Measurements from ENCODE around the gene EEF1A2.

The EEF1A2 gene

DNA sequence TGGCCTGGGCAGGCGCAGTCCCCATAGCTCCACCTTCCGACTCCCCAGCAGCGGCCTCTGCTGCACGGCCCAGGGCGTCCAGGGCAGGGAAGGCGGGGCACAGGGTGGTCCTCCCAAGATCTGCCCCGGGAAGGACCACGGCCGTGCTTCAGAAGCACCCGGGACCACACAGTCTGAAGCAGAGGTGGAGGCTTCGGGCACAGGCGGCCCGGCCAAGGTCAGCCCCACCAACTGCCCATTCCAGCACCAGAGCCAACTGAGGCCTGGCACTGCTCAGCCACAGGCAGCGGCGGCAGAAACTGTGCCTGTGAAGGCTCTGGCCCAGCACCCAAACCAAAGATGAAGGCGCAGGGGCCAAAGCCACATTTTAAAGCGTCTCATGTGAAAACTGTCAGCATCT is 47.1 kb downstream of the EEF1A2 start:
- DNase-seq = no peak
- TF ChIP-seq GATA1 (IDR thresholded peaks at IDR 0.05; ENCODE audit: low read depth, low read length) = no peak
- no peak for TF ChIP-seq POLR2A (IDR thresholded peaks at IDR 0.05; ENCODE audit: low read length)

DNA sequence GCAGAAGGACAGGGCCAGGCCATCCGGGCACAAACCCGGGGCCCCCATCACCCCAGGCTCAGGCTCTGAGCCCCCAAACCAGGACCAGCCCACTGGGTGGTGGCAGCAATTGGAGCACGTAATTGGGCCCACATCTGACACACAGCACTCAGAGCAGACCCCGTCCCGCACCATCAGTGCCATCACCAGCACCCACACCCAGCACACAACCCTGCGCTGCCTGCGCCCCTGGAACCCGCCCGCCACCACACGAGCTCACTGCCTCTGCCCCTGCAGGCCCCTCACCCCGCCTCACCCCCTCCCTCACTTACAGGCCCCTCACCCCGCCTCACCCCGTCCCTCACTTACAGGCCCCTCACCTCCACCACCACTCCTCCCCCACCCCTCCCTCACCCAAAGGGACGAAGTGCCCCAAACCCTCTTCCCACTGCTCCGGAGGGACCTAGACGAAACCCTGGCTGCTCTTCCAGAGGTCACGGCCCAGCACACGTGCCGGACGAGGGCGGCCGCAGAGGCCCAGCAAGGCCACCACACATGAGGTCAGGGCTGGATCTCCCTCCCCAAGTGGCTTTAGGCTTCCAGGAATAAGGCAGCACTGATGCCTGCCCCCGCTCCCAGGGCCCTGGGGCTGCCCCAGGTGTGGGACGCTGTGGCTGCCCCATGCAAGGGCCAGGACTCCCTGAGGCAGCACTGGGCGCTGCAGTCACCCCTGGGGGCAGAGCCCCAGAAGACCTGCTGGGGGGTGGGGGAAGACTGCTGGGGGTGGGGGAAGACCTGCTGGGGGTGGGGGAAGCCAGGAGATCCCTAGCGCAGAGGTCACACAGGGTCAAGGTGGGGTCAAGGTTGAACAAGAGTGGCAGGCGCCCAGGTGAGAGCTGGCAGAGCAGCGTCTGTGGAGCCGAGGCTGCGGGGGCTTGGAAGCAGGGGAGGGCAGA is 48.8 kb downstream of the EEF1A2 start:
- no peak for DNase-seq
- no peak for TF ChIP-seq POLR2A (IDR thresholded peaks at IDR 0.05; ENCODE audit: low read length)
- no peak for TF ChIP-seq GATA1 (IDR thresholded peaks at IDR 0.05; ENCODE audit: low read depth, low read length)

DNA sequence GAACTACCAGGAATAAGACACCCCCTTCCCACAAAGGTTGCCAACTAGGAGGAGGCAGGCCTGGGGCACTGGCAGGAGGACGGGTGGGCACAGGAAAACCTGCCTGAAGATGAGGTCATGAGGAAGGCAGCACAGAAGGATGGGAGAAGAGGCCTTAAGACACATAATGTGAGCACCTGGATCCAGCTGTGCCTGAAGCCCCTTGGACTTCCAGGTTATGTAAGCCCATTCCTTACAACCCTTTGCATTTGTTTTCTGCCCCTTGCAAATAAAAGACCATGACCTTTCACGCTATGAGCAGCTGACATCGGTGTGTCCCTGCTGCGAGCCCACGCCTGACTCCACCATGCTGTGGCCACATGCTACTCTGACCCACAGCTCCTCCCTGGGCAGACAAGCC is 49.9 kb downstream of the EEF1A2 start:
- no peak for DNase-seq
- no peak for TF ChIP-seq POLR2A (IDR thresholded peaks at IDR 0.05; ENCODE audit: low read length)
- no peak for TF ChIP-seq GATA1 (IDR thresholded peaks at IDR 0.05; ENCODE audit: low read depth, low read length)

DNA sequence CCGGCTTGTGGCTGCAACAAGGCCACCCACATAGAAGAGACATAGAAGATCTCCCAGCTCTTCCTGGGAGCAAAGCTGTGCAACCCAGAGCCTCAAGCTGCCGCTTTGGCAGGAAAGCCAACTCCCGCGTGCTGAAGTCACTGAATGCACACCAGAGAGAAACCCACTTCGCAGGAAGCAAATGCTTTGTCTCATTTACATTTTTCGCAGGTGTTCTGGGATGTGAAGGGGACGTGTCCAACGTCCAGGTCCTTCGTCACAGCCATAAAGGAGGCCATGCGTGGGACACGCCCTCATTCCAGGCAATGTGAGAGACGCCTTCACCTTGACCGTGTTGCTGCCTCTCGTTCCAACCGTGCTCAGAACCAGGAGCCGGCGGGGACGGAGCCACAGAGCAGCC is 50.9 kb downstream of the EEF1A2 start:
- TF ChIP-seq GATA1 (IDR thresholded peaks at IDR 0.05; ENCODE audit: low read depth, low read length) (no peak), POLR2A (IDR thresholded peaks at IDR 0.05; ENCODE audit: low read length) (no peak)
- no peak for DNase-seq

DNA sequence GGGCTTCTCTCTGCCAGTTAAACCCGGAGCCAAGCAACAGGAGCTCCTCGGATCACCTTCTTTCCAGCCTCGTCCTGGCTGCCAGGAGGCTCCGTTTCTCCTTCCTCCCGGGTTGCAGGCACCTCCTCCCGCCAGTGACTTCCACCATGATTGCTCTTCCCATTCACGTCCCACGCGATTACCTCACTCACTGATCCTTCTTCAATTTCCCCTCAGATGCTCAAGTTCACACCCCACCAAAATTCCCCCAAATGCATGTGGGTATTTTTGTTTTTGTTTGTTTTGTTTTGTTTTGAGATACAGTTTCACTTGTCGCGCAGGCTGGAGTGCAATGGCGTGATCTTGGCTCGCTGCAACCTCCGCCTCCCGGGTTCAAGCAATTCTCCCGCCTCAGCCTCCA is 51.6 kb downstream of the EEF1A2 start:
- TF ChIP-seq POLR2A (IDR thresholded peaks at IDR 0.05; ENCODE audit: low read length) = no peak
- TF ChIP-seq GATA1 (IDR thresholded peaks at IDR 0.05; ENCODE audit: low read depth, low read length) = no peak
- DNase-seq = no peak

DNA sequence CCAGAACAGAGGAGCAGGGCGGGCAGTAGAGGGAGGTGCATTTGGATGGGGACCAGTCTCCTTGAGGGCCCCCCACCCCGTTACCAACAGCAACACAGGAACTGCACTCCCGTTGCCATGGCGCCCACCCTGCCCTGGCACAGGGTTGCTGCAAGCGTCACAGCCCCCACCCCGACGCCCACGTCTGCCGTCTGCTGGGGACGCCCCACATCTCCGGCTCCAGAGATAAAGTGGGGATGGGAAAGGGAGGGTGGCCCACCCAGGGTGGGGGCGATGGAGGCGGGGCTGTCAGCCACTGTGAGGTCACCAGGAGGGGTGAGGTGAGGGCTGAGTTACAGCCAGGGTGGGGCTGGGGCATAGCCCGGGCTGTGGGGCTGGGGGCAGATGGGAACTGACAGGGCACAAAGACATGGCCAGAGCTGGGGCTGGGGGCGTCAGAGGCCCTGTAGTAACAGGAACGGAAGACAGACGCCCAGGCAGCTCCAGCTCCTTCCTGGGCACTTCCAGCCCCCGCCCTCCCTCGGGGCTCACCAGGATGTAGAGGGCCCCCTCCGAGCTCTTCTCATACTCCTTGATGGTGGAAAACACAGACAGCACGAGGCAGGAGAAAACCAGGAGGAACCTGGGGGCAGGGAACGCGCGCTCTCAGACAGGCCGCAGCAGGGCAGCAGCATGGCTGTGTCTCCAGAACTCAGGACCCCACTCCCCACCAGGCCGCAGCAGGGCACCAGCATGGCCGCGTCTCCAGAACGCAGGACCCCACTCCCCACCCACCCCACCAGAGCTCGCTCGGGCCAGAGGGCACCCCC is 52.5 kb downstream of the EEF1A2 start:
- TF ChIP-seq POLR2A (IDR thresholded peaks at IDR 0.05; ENCODE audit: low read length) (no peak), GATA1 (IDR thresholded peaks at IDR 0.05; ENCODE audit: low read depth, low read length) (no peak)
- DNase-seq = no peak

DNA sequence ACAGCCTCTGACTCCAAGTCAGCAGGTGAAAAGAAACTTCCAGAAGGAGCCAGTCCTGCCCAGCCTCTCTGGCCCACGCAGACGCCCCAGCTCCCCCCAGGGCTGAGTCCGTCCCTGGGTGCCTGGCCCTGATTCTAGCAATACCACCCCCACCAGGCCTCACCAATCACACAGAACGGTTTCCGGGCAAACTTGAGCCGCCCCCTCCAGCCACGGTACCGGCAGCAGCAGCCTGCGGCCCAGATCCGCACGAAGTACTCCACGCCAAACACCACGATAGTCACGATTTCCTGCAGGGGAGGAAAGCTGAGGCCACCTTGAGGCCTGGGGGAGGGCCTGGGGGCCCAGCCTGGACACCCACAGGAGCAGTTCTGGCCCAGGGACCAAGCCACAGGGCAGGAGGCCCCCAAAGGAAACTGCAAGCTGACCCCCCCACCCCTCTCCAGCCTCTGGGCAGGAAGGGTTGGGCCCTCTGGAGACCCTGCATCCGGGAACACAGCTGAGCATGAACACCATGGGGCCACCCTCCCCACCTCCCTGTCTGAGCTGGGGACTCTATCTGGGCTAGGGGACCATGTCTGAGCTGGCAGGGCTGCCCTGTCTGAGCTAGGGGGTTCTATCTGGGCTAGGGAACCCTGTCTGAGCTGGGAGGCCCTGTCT is 53.7 kb downstream of the EEF1A2 start:
- TF ChIP-seq POLR2A (IDR thresholded peaks at IDR 0.05; ENCODE audit: low read length) = no peak
- TF ChIP-seq GATA1 (IDR thresholded peaks at IDR 0.05; ENCODE audit: low read depth, low read length) = no peak
- no peak for DNase-seq

DNA sequence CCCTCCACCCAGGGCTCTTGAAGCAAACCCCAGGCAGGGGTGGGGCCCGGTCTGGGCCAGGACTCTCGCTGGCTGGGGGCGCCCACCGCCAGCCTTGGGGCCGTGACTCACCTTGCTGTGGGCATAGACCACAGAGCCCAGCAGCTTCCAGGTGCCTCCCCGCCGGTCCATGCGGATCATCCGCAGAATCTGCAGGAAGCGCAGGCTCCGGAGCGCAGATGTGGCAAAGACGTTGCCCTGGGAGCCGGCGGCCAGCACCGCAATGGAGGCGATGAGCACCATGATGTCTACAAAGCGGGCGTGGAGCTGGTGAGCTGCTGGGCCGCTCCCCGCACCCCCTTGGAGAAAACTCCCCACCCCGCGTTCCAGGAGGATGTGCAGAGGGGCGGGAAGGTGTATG is 54.3 kb downstream of the EEF1A2 start:
- TF ChIP-seq GATA1 (IDR thresholded peaks at IDR 0.05; ENCODE audit: low read depth, low read length) = no peak
- no peak for TF ChIP-seq POLR2A (IDR thresholded peaks at IDR 0.05; ENCODE audit: low read length)
- DNase-seq = no peak

DNA sequence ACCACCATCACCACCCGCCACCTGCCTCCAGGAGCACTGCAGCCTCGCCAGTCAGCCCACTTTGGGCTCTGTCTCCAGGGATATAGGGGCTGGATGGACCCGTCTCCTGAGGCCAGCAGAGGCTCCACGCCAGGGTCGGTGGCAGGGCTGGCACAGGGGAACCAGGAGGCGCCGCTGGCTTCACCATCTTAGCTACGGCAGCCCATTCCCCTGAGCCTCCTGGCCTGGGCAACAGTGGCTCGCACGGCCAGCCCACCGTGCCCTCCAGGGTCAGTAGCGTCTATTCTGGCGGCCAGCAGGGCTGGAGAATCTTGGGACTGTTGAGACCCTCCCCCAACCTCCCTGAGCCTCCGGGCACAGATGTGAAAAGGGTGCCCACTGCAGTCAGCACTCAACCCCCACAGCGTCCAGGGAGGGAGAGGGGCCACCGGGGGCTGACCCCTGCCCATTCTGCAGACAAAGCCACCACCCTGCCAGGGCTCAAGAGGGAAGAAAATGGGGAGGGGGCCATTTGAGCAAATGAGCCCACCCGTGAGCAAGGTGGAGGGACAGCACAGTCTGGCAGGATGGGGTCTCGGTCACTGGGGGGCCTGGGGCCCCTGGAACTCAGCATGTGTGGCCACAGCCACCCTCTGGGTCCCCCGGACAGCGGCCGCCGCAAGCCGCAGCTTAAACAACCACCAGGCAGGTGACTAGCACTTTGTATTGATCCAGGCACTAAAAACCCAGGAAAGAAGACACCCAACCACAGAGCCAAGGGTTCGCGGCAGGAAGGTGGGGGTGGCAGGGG is 55.1 kb downstream of the EEF1A2 start:
- TF ChIP-seq GATA1 (IDR thresholded peaks at IDR 0.05; ENCODE audit: low read depth, low read length) (no peak), POLR2A (IDR thresholded peaks at IDR 0.05; ENCODE audit: low read length) (no peak)
- DNase-seq = no peak

DNA sequence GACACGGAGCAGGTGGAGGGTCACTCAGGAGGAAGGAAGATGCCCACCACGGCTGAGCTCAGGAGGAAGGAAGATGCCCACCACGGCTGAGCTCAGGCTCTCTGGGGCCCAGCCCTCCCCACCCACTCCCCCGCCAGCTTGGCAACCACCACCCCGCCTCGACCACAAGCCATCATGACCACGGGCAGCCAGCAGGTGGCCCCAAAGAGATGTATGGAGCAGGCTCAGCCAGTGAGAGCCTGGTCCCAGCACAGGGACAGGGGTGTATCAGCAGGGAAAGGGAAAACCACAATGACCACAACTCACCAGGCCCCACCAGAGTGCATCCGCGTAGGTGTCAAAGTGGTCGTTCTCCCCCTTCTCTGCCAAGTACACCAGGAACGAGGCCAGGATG is 56.8 kb downstream of the EEF1A2 start:
- no peak for TF ChIP-seq POLR2A (IDR thresholded peaks at IDR 0.05; ENCODE audit: low read length)
- TF ChIP-seq GATA1 (IDR thresholded peaks at IDR 0.05; ENCODE audit: low read depth, low read length) = no peak
- peak; percentile 21 to 39 for DNase-seq

DNA sequence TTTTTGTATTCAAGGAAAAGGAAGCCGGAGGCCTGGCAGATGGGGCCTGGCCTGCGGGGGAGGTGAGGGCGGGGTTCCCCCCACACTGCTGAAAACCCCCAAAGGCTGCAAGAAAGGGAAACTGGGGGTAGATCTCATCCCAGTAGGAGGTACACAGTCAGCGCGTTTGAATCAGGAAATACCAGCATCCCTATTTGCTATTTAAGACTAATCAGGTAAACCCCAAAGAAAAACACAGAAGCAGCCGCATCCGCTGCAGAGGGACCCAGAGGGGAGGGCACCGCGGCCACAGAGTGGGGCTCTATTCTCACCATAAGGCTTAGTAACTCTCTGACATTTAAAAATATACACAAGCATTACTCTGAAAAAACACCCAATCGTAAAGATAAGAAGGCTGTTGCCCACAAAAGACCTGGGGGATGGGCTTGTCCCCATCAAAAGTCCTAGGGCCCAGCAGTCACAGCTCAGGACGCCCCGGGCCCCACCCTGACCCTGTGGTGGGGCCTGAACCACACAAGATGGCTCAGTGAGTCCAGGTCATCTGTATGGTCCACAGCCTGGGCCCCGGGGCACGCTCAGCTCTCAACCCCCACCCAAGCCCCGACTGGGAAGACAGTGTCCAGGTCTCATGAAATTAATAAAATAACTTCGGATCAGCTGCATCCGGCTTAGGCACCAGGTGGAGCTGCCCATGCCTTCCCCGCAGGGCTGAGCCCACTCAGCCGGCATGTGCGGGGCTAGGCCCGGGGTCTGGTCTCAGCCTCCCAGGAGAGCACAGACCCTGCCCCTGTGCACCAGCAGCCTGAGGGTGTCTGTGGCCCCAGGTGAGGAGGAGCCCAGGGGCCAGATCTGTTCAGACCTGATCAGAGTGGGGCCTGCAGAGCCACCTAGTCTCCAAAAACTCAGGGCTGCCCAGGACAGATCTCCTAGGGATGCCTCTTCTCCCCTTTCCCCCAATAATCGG is 57.5 kb downstream of the EEF1A2 start:
- DNase-seq = no peak
- no peak for TF ChIP-seq POLR2A (IDR thresholded peaks at IDR 0.05; ENCODE audit: low read length)
- no peak for TF ChIP-seq GATA1 (IDR thresholded peaks at IDR 0.05; ENCODE audit: low read depth, low read length)

DNA sequence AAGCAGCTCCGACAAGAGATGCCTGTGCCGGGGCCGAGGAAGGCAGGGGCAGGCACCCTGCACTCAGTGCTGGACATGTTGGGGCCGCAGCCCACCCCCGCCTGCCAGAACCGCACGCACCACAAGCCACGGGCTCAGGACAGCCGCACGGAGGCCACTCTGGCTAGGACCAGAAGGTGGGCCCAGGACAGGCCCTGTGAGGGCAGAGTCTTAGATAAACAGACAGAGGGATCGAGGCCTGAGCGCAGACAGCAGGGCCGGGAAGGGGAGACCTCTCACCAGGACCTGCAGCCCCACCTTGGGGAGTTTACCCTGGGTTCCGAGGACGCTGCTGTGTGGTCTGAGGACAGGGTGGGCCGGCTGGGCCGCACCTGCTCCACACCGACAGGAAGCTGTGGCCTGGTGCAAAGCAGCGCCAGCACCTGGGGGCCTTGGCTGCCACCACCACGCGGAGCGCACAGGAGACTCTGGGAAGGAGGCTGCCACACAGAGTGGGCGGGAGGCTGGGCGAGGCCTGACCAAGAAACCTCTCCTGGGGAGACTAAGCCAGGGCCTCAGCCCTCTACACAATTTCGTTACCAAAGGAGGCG is 58.4 kb downstream of the EEF1A2 start:
- TF ChIP-seq POLR2A (IDR thresholded peaks at IDR 0.05; ENCODE audit: low read length) (no peak), GATA1 (IDR thresholded peaks at IDR 0.05; ENCODE audit: low read depth, low read length) (no peak)
- DNase-seq = no peak

Measured in erythroblast (primary cell).